ENCODE data around the gene HOXA13. TPM values are rescaled to one million over a fixed set of nuclear protein-coding genes. Genes with fewer than 3 reads are reported as not detected.
A peak's percentile ranks its signal among the peaks of the same experiment; 100 is the strongest.

Gene HOXA13
- total and polyA plus RNA-seq, 4 donors = not detected

DNA sequence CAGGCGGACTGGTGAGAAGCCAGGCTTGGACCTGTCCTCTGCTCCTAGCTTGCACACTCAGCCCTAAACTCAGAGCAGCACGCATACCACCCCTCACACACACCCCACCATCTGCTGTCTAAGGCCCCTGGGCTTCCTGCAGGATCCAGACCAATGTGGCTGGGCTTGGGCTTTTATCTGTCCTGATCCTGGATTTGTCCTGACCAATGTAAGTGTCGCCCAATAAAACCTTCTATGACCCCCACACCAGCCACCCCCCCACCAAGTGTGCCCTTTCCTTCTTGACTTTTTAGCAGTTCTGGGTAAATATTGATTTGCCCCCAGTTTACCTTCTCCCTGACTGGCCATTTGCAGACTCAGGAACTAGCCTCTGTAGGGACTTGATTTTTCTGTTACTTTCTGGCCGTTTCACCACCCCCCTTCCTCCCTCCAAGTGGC is 1.7 kb upstream of the HOXA13 start:
- ATAC-seq (ENCODE audit: insufficient read depth, low FRiP score) (no peak), DNase-seq (peak in 1 of 3 donors; percentile 19)
- H3K27ac ChIP-seq (ENCODE audit: low read depth in 1 of 2, low read length in 1 of 2) = no peak overlapping the region
- peaks cover 0 to 90% (median 90%) of the 10 kb centered on the region in 3 donors for H3K27me3 ChIP-seq (ENCODE audit: control insufficient read depth in 3 of 3, insufficient read depth in 3 of 3, low read length in 2 of 3)
- H3K9me3 ChIP-seq (ENCODE audit: control insufficient read depth in 4 of 4, insufficient read depth in 3 of 4, low read length in 3 of 4) = peaks cover 0 to 17% (median 0%) of the 10 kb centered on the region in 4 donors
- H3K9ac ChIP-seq (ENCODE audit: insufficient read depth in 1 of 2, low read length in 2 of 2) = no peak overlapping the region
- 12 to 14% methylated on average over 4 of the region's 4 CpGs for WGBS, 2 donors
- H3K4me3 ChIP-seq = no peak overlapping the region
- TF ChIP-seq, protein P1, sequence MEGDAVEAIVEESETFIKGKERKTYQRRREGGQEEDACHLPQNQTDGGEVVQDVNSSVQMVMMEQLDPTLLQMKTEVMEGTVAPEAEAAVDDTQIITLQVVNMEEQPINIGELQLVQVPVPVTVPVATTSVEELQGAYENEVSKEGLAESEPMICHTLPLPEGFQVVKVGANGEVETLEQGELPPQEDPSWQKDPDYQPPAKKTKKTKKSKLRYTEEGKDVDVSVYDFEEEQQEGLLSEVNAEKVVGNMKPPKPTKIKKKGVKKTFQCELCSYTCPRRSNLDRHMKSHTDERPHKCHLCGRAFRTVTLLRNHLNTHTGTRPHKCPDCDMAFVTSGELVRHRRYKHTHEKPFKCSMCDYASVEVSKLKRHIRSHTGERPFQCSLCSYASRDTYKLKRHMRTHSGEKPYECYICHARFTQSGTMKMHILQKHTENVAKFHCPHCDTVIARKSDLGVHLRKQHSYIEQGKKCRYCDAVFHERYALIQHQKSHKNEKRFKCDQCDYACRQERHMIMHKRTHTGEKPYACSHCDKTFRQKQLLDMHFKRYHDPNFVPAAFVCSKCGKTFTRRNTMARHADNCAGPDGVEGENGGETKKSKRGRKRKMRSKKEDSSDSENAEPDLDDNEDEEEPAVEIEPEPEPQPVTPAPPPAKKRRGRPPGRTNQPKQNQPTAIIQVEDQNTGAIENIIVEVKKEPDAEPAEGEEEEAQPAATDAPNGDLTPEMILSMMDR (IDR thresholded peaks at IDR 0.05; ENCODE audit: control extremely low read depth, extremely low read depth) = no peak
- H3K36me3 ChIP-seq (ENCODE audit: control insufficient read depth in 4 of 4, insufficient read depth in 4 of 4, low read length in 4 of 4) = no peaks in the 10 kb centered on the region
- peaks cover 0 to 34% (median 3%) of the 10 kb centered on the region in 5 donors for H3K4me1 ChIP-seq (ENCODE audit: control insufficient read depth in 5 of 5, insufficient read depth in 5 of 5, low read length in 5 of 5)

GRCh38 chr7:27200761-27201579 is 1.1 kb upstream of the HOXA13 start:
- TF ChIP-seq, protein P1 (IDR thresholded peaks at IDR 0.05; ENCODE audit: control extremely low read depth, extremely low read depth) = no peak
- WGBS, 2 donors = 7 to 13% methylated on average over 14 of the region's 14 CpGs
- DNase-seq (peak in 1 of 3 donors; percentile 42), ATAC-seq (ENCODE audit: insufficient read depth, low FRiP score) (no peak)
- Histone ChIP-seq H3K27ac (ENCODE audit: low read depth in 1 of 2, low read length in 1 of 2) (no peak overlapping the region), H3K27me3 (ENCODE audit: control insufficient read depth in 3 of 3, insufficient read depth in 3 of 3, low read length in 2 of 3) (peaks cover 0 to 90% (median 90%) of the 10 kb centered on the region in 3 donors), H3K4me1 (ENCODE audit: control insufficient read depth in 5 of 5, insufficient read depth in 5 of 5, low read length in 5 of 5) (peaks cover 0 to 34% (median 5%) of the 10 kb centered on the region in 5 donors), H3K36me3 (ENCODE audit: control insufficient read depth in 4 of 4, insufficient read depth in 4 of 4, low read length in 4 of 4) (no peaks in the 10 kb centered on the region), H3K9ac (ENCODE audit: insufficient read depth in 1 of 2, low read length in 2 of 2) (no peak overlapping the region), H3K4me3 (no peak overlapping the region), H3K9me3 (ENCODE audit: control insufficient read depth in 4 of 4, insufficient read depth in 3 of 4, low read length in 3 of 4) (peaks cover 0 to 17% (median 0%) of the 10 kb centered on the region in 4 donors)

DNA sequence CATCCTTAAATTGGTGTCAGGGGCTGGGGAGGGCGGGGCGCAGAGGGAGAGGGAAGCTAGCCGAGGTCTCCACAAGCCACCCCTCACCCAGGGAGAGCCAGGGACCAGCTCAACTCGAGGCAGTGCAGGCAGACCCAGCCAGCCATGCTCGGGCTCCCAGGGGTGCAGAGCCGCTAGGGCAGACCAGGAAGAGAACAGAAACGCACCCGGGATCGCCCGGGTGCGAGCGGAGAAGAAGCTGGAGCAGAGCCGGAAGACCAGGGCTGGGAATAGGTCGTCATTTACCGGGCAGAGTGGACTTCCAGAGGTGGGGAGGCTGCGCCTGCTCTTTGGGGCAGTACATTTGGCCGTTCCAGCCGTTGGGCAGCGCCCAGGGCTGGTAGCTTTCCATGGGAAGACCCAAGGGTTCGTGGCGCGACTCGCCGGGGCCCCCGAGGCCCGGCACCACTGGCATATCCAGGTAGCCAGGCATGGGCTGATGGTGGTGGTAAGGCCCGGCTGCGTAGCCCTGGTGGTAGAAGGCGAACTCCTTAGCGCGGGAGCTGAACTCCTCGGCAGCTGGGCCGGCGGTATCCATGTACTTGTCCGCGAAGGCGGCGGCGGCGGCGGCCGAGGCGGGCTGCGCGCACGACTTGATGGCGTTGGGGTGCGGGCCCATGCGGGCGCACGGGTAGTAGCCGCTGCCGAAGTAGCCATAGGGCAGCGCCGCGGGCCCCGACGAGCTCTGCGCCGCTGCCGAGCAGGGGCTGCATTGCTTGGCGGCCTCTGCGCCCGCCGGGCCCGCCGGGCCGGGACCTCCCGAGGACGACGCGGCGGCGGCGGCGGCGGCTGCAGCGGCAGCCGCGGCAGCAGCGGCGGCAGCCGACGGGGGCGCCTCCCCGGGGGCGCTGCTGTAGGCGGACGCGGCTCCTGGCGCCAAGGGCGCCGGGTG is 755 bp downstream of the HOXA13 start:
- H3K4me3 ChIP-seq = no peak overlapping the region
- 4% methylated on average over 53 to 93 of the region's 93 CpGs for WGBS, 2 donors
- TF ChIP-seq, protein P1 (IDR thresholded peaks at IDR 0.05; ENCODE audit: control extremely low read depth, extremely low read depth) = no peak
- no peaks in the 10 kb centered on the region for H3K36me3 ChIP-seq (ENCODE audit: control insufficient read depth in 4 of 4, insufficient read depth in 4 of 4, low read length in 4 of 4)
- DNase-seq = peak in 1 of 3 donors; percentile 24
- H3K27ac ChIP-seq (ENCODE audit: low read depth in 1 of 2, low read length in 1 of 2) = no peak overlapping the region
- peaks cover 0 to 27% (median 5%) of the 10 kb centered on the region in 5 donors for H3K4me1 ChIP-seq (ENCODE audit: control insufficient read depth in 5 of 5, insufficient read depth in 5 of 5, low read length in 5 of 5)
- peaks cover 0 to 90% (median 90%) of the 10 kb centered on the region in 3 donors for H3K27me3 ChIP-seq (ENCODE audit: control insufficient read depth in 3 of 3, insufficient read depth in 3 of 3, low read length in 2 of 3)
- no peak for ATAC-seq (ENCODE audit: insufficient read depth, low FRiP score)
- H3K9ac ChIP-seq (ENCODE audit: insufficient read depth in 1 of 2, low read length in 2 of 2) = no peak overlapping the region
- H3K9me3 ChIP-seq (ENCODE audit: control insufficient read depth in 4 of 4, insufficient read depth in 3 of 4, low read length in 3 of 4) = peaks cover 0 to 12% (median 0%) of the 10 kb centered on the region in 4 donors

All from lung (tissue), 12 donors.